K562 (cell line): Measurements from ENCODE around the gene SYNM. TPM values are rescaled to one million over a fixed set of nuclear protein-coding genes. Genes with fewer than 3 reads are reported as not detected.
A peak's percentile ranks its signal among the peaks of the same experiment; 100 is the strongest.

Source experiments
- BHLHE40 ChIP-seq: IDR thresholded peaks from 2 replicates; pipeline ENCODE4 v1.6.1; 2011; ENCODE audit warnings: low read length, improper control_type of control experiment
- CBX5 ChIP-seq: IDR thresholded peaks from 2 replicates; pipeline ENCODE4 v1.6.1; 2014; ENCODE audit warnings: low read depth, borderline replicate concordance
- HINFP ChIP-seq: fragments of 450-650 bp; conservative IDR thresholded peaks from 2 replicates; pipeline ENCODE4 v1.6.1; 2016; ENCODE audit warnings: missing genetic modification characterization, low read depth, mild to moderate bottlenecking, control low read depth, missing compliant biosample characterization
- MAFF ChIP-seq: IDR thresholded peaks from 2 replicates; pipeline ENCODE4 v1.6.1; 2012; ENCODE audit warnings: low read length, improper control_type of control experiment
- MAFG ChIP-seq: fragments of 450-650 bp; conservative IDR thresholded peaks from 2 replicates; pipeline ENCODE4 v1.6.1; 2016; ENCODE audit warnings: missing genetic modification characterization, missing compliant biosample characterization
- RBM25 ChIP-seq: fragments of 200-400 bp; formaldehyde crosslinking; IDR thresholded peaks from 2 replicates; pipeline ENCODE4 v1.6.1; 2018; ENCODE audit warnings: low read length, low read depth, moderate library complexity; ENCODE audit not compliant: severe bottlenecking
- SOX6 ChIP-seq: fragments of 450-650 bp; IDR thresholded peaks from 2 replicates; pipeline ENCODE4 v1.6.1; 2014; ENCODE audit warnings: mild to moderate bottlenecking
- SRSF9 ChIP-seq: fragments of 200-400 bp; formaldehyde crosslinking; IDR thresholded peaks from 2 replicates; pipeline ENCODE4 v1.6.1; 2017; ENCODE audit warnings: low read depth, low read length, borderline replicate concordance
- TARDBP ChIP-seq: fragments of 450-650 bp; IDR thresholded peaks from 2 replicates; pipeline ENCODE4 v1.6.1; 2016
- YBX1 ChIP-seq: fragments of 450-650 bp; IDR thresholded peaks from 2 replicates; pipeline ENCODE4 v1.7.1; 2016; ENCODE audit warnings: mild to moderate bottlenecking
- YY1 ChIP-seq, 3 experiments: IDR thresholded peaks; 2 replicates each; pipeline ENCODE4 v1.6.1; 2011; ENCODE audit warnings: low read length in 2 of 3, mild to moderate bottlenecking in 2 of 3, moderate library complexity in 2 of 3, borderline replicate concordance in 1 of 3, control low read depth in 1 of 3, low read depth in 1 of 3; ENCODE audit not compliant: insufficient read depth in 3 of 3, insufficient replicate concordance in 2 of 3, control insufficient read depth in 1 of 3, insufficient read length in 1 of 3; ENCODE audit errors: extremely low read depth in 1 of 3
- ZC3H11A ChIP-seq: IDR thresholded peaks from 2 replicates; pipeline ENCODE4 v1.6.1; 2012; ENCODE audit warnings: low read depth, low read length, improper control_type of control experiment
- ZNF124 ChIP-seq: sonication (generic); formaldehyde crosslinking; IDR thresholded peaks from 2 replicates; pipeline ENCODE4 v1.8.1; 2022; ENCODE audit warnings: missing genetic modification reagents
- ZNF3 ChIP-seq: fragments of 250-450 bp; sonication (Bioruptor Pico); IDR thresholded peaks from 2 replicates; pipeline ENCODE4 v1.5.0; 2021; ENCODE audit warnings: mild to moderate bottlenecking, moderate library complexity
- ZNF395 ChIP-seq: fragments of 200-800 bp; sonication (Bioruptor generic); IDR thresholded peaks from 2 replicates; pipeline ENCODE4 v1.6.1; 2017; ENCODE audit warnings: missing genetic modification characterization, missing compliant biosample characterization
- ZNF707 ChIP-seq: fragments of 250-450 bp; sonication (Bioruptor Pico); conservative IDR thresholded peaks from 2 replicates; pipeline ENCODE4 v1.8.0; 2022; ENCODE audit warnings: inconsistent platforms, mild to moderate bottlenecking, moderate library complexity
- ZNF75A ChIP-seq: fragments of 450-650 bp; formaldehyde crosslinking; IDR thresholded peaks from 2 replicates; pipeline ENCODE4 v1.4.0; 2020; ENCODE audit warnings: mild to moderate bottlenecking
- ZSCAN29 ChIP-seq: fragments of 450-650 bp; IDR thresholded peaks from 2 replicates; pipeline ENCODE4 v1.6.1; 2017
- polyA plus RNA-seq, 8 experiments: library from polyadenylated mRNA; depleted of rRNA in 4 of 8; stranded (reverse) in 5 of 8; unstranded in 3 of 8; fragments of >200 nt; fragmentation: Nextera tagmentation in 2 of 8; fragmentation: Illumina TruSeq in 1 of 8; extraction: Ambion mirVana in 2 of 8; extraction: Trizol in 1 of 8; gene quantifications; 2 replicates each; pipeline versions ENCODE4 v1.2.1 to v1.2.3, GENCODE V29; 2011 to 2014; ENCODE audit warnings: inconsistent platforms in 1 of 8, missing spikeins in 1 of 8
- total RNA-seq, 7 experiments: library from RNA; depleted of rRNA in 6 of 7; stranded (reverse); fragments of >200 nt in 6 of 7; fragmentation: Illumina TruSeq in 2 of 7; extraction: Trizol in 2 of 7; gene quantifications; 2 replicates each; pipeline versions ENCODE4 v1.2.1 to v1.2.3, GENCODE V29; 2011 to 2021; ENCODE audit warnings: low replicate concordance in 1 of 7
- TF ChIP-seq, protein P1 (sequence below): sonication (generic); formaldehyde crosslinking; IDR thresholded peaks from 2 replicates; pipeline ENCODE4 v1.5.0; 2020; ENCODE audit warnings: missing genetic modification reagents
- TF ChIP-seq, protein P2 (sequence below): fragments of 250-450 bp; sonication (Bioruptor Pico); IDR thresholded peaks from 2 replicates; pipeline ENCODE4 v1.5.0; 2021; ENCODE audit warnings: mild to moderate bottlenecking, borderline replicate concordance
- TF ChIP-seq, protein P3 (sequence below): fragments of 250-450 bp; sonication (Bioruptor Pico); IDR thresholded peaks from 2 replicates; pipeline ENCODE4 v1.8.0; 2022; ENCODE audit warnings: moderate library complexity, mild to moderate bottlenecking, inconsistent platforms

Gene SYNM
- total and polyA plus RNA-seq, 9 of the 15 experiments (the other 6 are each of a cell fraction or from before 2014, with no cell fraction given) = 0.01 to 0.42 (median 0.13) TPM

DNA sequence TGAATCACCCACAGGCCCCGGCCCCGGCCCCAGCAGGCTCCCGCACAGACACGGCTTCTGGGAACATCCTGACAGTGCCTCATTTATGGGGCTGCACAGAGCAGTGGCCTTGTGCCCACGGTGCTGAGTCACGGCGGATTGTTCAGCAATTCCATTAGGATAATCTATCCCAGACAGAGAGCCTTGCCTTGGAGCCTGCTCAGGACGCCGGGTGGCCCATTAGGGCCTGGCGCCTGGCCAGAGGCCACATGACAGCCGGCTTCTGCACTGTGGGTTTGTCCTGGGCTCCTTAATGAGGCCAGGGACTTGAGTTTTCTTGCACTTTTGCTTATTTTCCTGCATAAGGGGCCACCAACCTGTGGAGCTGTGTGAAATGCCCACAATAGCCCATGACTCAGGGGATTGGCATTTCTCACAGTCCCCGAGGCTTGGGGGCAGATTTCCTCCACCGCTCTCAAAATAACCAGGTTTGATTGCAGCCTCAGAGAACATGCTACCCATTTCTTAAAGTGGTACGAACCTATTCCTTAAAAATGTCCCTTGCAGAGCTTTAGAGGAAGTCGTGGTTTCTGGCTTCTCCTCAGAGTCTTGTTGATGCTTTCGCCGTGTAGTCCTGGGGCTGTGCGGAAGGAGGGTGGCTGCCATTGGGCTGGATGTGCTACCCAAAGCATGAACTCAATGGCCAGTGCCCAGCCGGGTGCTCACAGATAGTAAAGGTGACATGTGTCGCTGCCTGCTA, 19.0 kb downstream of the SYNM start (continued):
- TF ChIP-seq YY1 (IDR thresholded peaks at IDR 0.05; ENCODE audit: borderline replicate concordance in 1 of 3, control insufficient read depth in 1 of 3, extremely low read depth in 1 of 3, insufficient read depth in 3 of 3, insufficient read length in 1 of 3, insufficient replicate concordance in 2 of 3, low read depth in 1 of 3, low read length in 2 of 3) (no peak), ZNF3 (CRISPR knock-in tag) (no peak), MAFF (no peak), ZSCAN29 (no peak), CBX5 (no peak), SRSF9 (no peak), HINFP (tag) (no peak), ZNF707 (no peak), ZNF395 (no peak), SOX6 (no peak), ZNF124 (CRISPR knock-in tag) (no peak), TARDBP (no peak), RBM25 (no peak), ZNF75A (CRISPR knock-in tag) (no peak), ZC3H11A (no peak), MAFG (peak; percentile 56), YBX1 (no peak), BHLHE40 (no peak)
- TF ChIP-seq, protein P1, sequence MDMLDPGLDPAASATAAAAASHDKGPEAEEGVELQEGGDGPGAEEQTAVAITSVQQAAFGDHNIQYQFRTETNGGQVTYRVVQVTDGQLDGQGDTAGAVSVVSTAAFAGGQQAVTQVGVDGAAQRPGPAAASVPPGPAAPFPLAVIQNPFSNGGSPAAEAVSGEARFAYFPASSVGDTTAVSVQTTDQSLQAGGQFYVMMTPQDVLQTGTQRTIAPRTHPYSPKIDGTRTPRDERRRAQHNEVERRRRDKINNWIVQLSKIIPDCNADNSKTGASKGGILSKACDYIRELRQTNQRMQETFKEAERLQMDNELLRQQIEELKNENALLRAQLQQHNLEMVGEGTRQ (CRISPR knock-in tag) = 0 out of 2 replicates have a peak, but pooled peaks have one; percentile 12
- TF ChIP-seq, protein P2, sequence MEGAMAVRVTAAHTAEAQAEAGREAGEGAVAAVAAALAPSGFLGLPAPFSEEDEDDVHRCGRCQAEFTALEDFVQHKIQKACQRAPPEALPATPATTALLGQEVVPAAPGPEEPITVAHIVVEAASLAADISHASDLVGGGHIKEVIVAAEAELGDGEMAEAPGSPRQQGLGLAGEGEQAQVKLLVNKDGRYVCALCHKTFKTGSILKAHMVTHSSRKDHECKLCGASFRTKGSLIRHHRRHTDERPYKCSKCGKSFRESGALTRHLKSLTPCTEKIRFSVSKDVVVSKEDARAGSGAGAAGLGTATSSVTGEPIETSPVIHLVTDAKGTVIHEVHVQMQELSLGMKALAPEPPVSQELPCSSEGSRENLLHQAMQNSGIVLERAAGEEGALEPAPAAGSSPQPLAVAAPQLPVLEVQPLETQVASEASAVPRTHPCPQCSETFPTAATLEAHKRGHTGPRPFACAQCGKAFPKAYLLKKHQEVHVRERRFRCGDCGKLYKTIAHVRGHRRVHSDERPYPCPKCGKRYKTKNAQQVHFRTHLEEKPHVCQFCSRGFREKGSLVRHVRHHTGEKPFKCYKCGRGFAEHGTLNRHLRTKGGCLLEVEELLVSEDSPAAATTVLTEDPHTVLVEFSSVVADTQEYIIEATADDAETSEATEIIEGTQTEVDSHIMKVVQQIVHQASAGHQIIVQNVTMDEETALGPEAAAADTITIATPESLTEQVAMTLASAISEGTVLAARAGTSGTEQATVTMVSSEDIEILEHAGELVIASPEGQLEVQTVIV (CRISPR knock-in tag) = no peak
- TF ChIP-seq, protein P3, sequence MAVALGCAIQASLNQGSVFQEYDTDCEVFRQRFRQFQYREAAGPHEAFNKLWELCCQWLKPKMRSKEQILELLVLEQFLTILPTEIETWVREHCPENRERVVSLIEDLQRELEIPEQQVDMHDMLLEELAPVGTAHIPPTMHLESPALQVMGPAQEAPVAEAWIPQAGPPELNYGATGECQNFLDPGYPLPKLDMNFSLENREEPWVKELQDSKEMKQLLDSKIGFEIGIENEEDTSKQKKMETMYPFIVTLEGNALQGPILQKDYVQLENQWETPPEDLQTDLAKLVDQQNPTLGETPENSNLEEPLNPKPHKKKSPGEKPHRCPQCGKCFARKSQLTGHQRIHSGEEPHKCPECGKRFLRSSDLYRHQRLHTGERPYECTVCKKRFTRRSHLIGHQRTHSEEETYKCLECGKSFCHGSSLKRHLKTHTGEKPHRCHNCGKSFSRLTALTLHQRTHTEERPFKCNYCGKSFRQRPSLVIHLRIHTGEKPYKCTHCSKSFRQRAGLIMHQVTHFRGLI = no peak
